B cell (primary cell): Measurements from ENCODE around the gene SETDB2. TPM values are rescaled to one million over a fixed set of nuclear protein-coding genes. Genes with fewer than 3 reads are reported as not detected.

Source experiments
- ATAC-seq: fragments of 200-7000 bp; cut with Tn5 transposase; one replicate; pipeline ENCODE4 v1.10.0; 2021; ENCODE audit warnings: low read depth, mild to moderate bottlenecking, moderate number of reproducible peaks, moderate library complexity
- CTCF ChIA-PET: fragments of 350-600 bp; sonication (Branson Sonifier 250); formaldehyde crosslinking; loops from one replicate; lab custom pipeline; 2021; ENCODE audit warnings: antibody characterized with exemption, inconsistent platforms; lab: Charles Lee
- POLR2A ChIA-PET: fragments of 350-600 bp; sonication (Branson Sonifier 250); formaldehyde crosslinking; loops from one replicate; lab custom pipeline; 2021; ENCODE audit warnings: antibody characterized with exemption; lab: Charles Lee
- DNase-seq: peaks from one replicate; pipeline ENCODE4 v3.0.0; 2013
- H2AFZ ChIP-seq: 2 replicates; pipeline ENCODE4 v1.6.1; 2012; ENCODE audit warnings: mild to moderate bottlenecking, low read depth, low read length; ENCODE audit not compliant: insufficient read depth, poor library complexity, severe bottlenecking
- H3K27ac ChIP-seq, 2 donors: 1 replicate in 1 of 2; 2 replicates in 1 of 2; pipeline ENCODE4 v1.5.1; 2012 to 2013; ENCODE audit warnings: low read length in 2 of 2, mild to moderate bottlenecking in 2 of 2, moderate library complexity in 1 of 2
- H3K27me3 ChIP-seq, 4 experiments: fragments of 200-600 bp in 1 of 4; sonication (generic) in 1 of 4; replicated peaks in 1 of 4; 1 replicate in 2 of 4; 2 replicates in 2 of 4; pipeline versions ENCODE4 v1.6.1 to v1.7.0; 2013 to 2016; ENCODE audit warnings: low read length in 3 of 4, mild to moderate bottlenecking in 2 of 4, mixed read lengths in 1 of 4, moderate library complexity in 1 of 4; ENCODE audit not compliant: insufficient read depth in 4 of 4, control insufficient read depth in 3 of 4; ENCODE audit errors: control extremely low read depth in 1 of 4
- H3K36me3 ChIP-seq, 2 experiments: replicated peaks in 1 of 2; 1 replicate in 1 of 2; 2 replicates in 1 of 2; pipeline versions ENCODE4 v1.6.1 to v1.7.1; 2013; ENCODE audit warnings: low read length in 1 of 2; ENCODE audit not compliant: insufficient read depth in 2 of 2, control insufficient read depth in 1 of 2; ENCODE audit errors: control extremely low read depth in 1 of 2, extremely low read depth in 1 of 2
- H3K4me1 ChIP-seq, 2 donors: fragments of 200-600 bp in 1 of 2; sonication (generic) in 1 of 2; 1 replicate in 1 of 2; 2 replicates in 1 of 2; pipeline versions ENCODE4 v1.5.1 to v1.6.1; 2013 to 2017; ENCODE audit warnings: low read length in 2 of 2; ENCODE audit not compliant: control insufficient read depth in 2 of 2, insufficient read depth in 2 of 2
- H3K4me2 ChIP-seq: replicated peaks from 2 replicates; pipeline ENCODE3; 2012; ENCODE audit warnings: mild to moderate bottlenecking, low read depth, low read length; ENCODE audit not compliant: poor library complexity, severe bottlenecking
- H3K4me3 ChIP-seq, 5 experiments: fragments of 200-600 bp in 1 of 5; sonication (generic) in 1 of 5; 1 replicate in 3 of 5; 2 replicates in 2 of 5; pipeline versions ENCODE4 v1.5.1 to v1.7.0; 2011 to 2016; ENCODE audit warnings: low read length in 4 of 5, mild to moderate bottlenecking in 4 of 5, low read depth in 2 of 5, control low read depth in 1 of 5, moderate library complexity in 1 of 5; ENCODE audit not compliant: insufficient read depth in 1 of 5; ENCODE audit errors: control extremely low read depth in 1 of 5, extremely low read depth in 1 of 5
- H3K79me2 ChIP-seq: fragments of 200-600 bp; sonication (generic); one replicate; pipeline ENCODE4 v1.6.0; 2016; ENCODE audit warnings: low read length; ENCODE audit not compliant: control insufficient read depth, insufficient read depth
- H3K9ac ChIP-seq: fragments of 200-600 bp; sonication (generic); 2 replicates; pipeline ENCODE4 v1.6.1; 2017; ENCODE audit warnings: mild to moderate bottlenecking, low read length, moderate library complexity
- H3K9me3 ChIP-seq, 3 donors: one replicate each; pipeline versions ENCODE4 v1.6.1 to v1.7.1; 2013; ENCODE audit warnings: low read length in 2 of 3; ENCODE audit not compliant: control insufficient read depth in 2 of 3, insufficient read depth in 1 of 3; ENCODE audit errors: control extremely low read depth in 1 of 3
- H4K20me1 ChIP-seq: 2 replicates; pipeline ENCODE4 v1.6.0; 2012; ENCODE audit warnings: mild to moderate bottlenecking, low read length; ENCODE audit not compliant: insufficient read depth, control insufficient read depth, poor library complexity, severe bottlenecking
- H3K27ac Mint-ChIP-seq: one replicate; pipeline ENCODE4 v1.8.0; 2021; ENCODE audit warnings: mixed read lengths
- H3K27me3 Mint-ChIP-seq: one replicate; pipeline ENCODE4 v1.8.0; 2021; ENCODE audit warnings: mixed read lengths
- H3K4me1 Mint-ChIP-seq: one replicate; pipeline ENCODE4 v1.8.0; 2021; ENCODE audit warnings: mixed read lengths
- H3K4me3 Mint-ChIP-seq: one replicate; pipeline ENCODE4 v1.8.0; 2021; ENCODE audit warnings: mixed read lengths
- H3K9me3 Mint-ChIP-seq: one replicate; pipeline ENCODE4 v1.8.0; 2022; ENCODE audit warnings: mixed read lengths; ENCODE audit not compliant: insufficient read depth
- CTCF ChIP-seq: fragments of 200-600 bp; IDR thresholded peaks from one replicate; pipeline ENCODE4 v1.8.0; 2022; ENCODE audit warnings: antibody characterized with exemption, mild to moderate bottlenecking
- EZH2 ChIP-seq: IDR thresholded peaks from 2 replicates; pipeline ENCODE4 v1.6.1; 2012; ENCODE audit warnings: borderline replicate concordance, low read depth, mild to moderate bottlenecking, moderate library complexity, low read length; ENCODE audit not compliant: insufficient read depth, poor library complexity, severe bottlenecking
- WGBS: methylation state at CpG from one replicate; pipeline ENCODE4 v1.1.5; 2013; ENCODE audit warnings: missing lambda C conversion rate; ENCODE audit not compliant: insufficient coverage; 5-methylcytosine and 5-hydroxymethylcytosine counted together
- intact Hi-C: fragments of 100-400 bp; cut with micrococcal nuclease; formaldehyde crosslinking; loops from one replicate; pipeline ENCODE4 v1.10.0; 2022
- polyA plus RNA-seq: library from polyadenylated mRNA; depleted of rRNA; stranded (reverse); fragments of >200 nt; gene quantifications from 2 replicates; pipeline ENCODE4 v1.2.3, GENCODE V29; 2012
- total RNA-seq, 2 donors: library from RNA; stranded (reverse); fragments of 120-200 nt in 1 of 2; gene quantifications; 1 replicate in 1 of 2; 2 replicates in 1 of 2; pipeline versions ENCODE4 v1.2.3 to v1.2.4, GENCODE V29; 2013 to 2022

Gene SETDB2
- total and polyA plus RNA-seq, 2 donors (not counting 1 experiment from before 2014, with no cell fraction given) = 12.0 to 38.2 TPM

- no peak for DNase-seq
Observed at GRCh38 chr13:49437705-49438104, 6.4 kb upstream of the SETDB2 start.

More at GRCh38 chr13:49437705-49438104, 6.4 kb upstream of the SETDB2 start:
- WGBS = 100% methylated on average over 4 of the region's 7 CpGs
- Histone ChIP-seq H3K9ac (no peak overlapping the region), H3K4me3 (no peak overlapping the region), H3K79me2 (no peaks in the 10 kb centered on the region), H3K27me3 (no peaks in the 10 kb centered on the region), H3K4me1 (peaks cover 13 to 14% of the 10 kb centered on the region in 2 donors), H3K9me3 (no peaks in the 10 kb centered on the region), H3K36me3 (no peaks in the 10 kb centered on the region), H4K20me1 (no peaks in the 10 kb centered on the region), H2AFZ (no peak overlapping the region), H3K4me2 (no peak overlapping the region), H3K27ac (no peak overlapping the region)
- Mint-ChIP-seq H3K27ac (no peak overlapping the region), H3K9me3 (no peaks in the 10 kb centered on the region), H3K27me3 (no peaks in the 10 kb centered on the region), H3K4me3 (no peak overlapping the region), H3K4me1 (peaks cover 24% of the 10 kb centered on the region)
- intact Hi-C loops = loop anchor here (5.0 kb wide), 1 partner anchor 65 kb away; no protein-coding TSS in a partner anchor
- no peak for TF ChIP-seq EZH2
- no peak for TF ChIP-seq CTCF
- ChIA-PET CTCF (interaction anchor here (0.6 kb wide), 1 partner anchor 14 kb away, joined by 3 read pairs; no protein-coding TSS in a partner anchor), POLR2A (no interaction called here)
- ATAC-seq = no peak
